Mucosa of descending colon (tissue), 3 donors: ENCODE data around the gene EFNB2. TPM values are rescaled to one million over a fixed set of nuclear protein-coding genes. Genes with fewer than 3 reads are reported as not detected.
A peak's percentile ranks its signal among the peaks of the same experiment; 100 is the strongest.

ENCODE experiments used
- ATAC-seq: fragments of 200-7000 bp; cut with Tn5 transposase; one replicate; pipeline ENCODE4 v1.9.1; 2020; ENCODE audit warnings: mild to moderate bottlenecking, moderate library complexity
- DNase-seq, 3 donors: peaks; one replicate each; pipeline ENCODE4 v3.0.0-alpha.2; 2020
- H3K36me3 ChIP-seq: fragments of 200-600 bp; one replicate; pipeline ENCODE4 v1.8.0; 2021; ENCODE audit warnings: low read depth, mild to moderate bottlenecking
- H3K4me1 ChIP-seq: fragments of 200-600 bp; one replicate; pipeline ENCODE4 v1.8.0; 2021; ENCODE audit warnings: low read depth, mild to moderate bottlenecking
- H3K4me3 ChIP-seq: fragments of 200-600 bp; one replicate; pipeline ENCODE4 v1.8.0; 2021; ENCODE audit warnings: mild to moderate bottlenecking
- H3K9me3 ChIP-seq: fragments of 200-600 bp; one replicate; pipeline ENCODE4 v1.8.0; 2021; ENCODE audit warnings: mild to moderate bottlenecking
- intact Hi-C, 2 donors: fragments of 100-400 bp; cut with DNase I in 1 of 2; cut with micrococcal nuclease in 1 of 2; formaldehyde crosslinking; loops; one replicate each; pipeline versions ENCODE4 v1.11.0 to v1.11.1; 2022; cut with DNase I, micrococcal nuclease
- total RNA-seq, 3 donors: library from RNA; stranded (reverse); fragmentation: NEBNext Ultra II Directional in 2 of 3; extraction: Animal tissue kit (Norgen Biotek cat#: 25700) in 2 of 3; gene quantifications; one replicate each; pipeline versions ENCODE4 v1.2.1 to v1.2.4, GENCODE V29; 2021 to 2023
- TF ChIP-seq, protein P1 (sequence below): fragments of 200-600 bp; IDR thresholded peaks from one replicate; pipeline ENCODE4 v1.8.0; 2022; ENCODE audit warnings: antibody characterized with exemption, mild to moderate bottlenecking
- donor health status: DM: no; HTN: no; CAD: no; lungs with moderate emphysema.
- donor health status: DM: no; HTN: no; CAD: no.
- donor health status: DM: no; HTN: yes; CAD: no.

Gene EFNB2
- total RNA-seq, 3 donors from 2014 or later = 48.8 to 92.6 (median 82.3) TPM

DNA sequence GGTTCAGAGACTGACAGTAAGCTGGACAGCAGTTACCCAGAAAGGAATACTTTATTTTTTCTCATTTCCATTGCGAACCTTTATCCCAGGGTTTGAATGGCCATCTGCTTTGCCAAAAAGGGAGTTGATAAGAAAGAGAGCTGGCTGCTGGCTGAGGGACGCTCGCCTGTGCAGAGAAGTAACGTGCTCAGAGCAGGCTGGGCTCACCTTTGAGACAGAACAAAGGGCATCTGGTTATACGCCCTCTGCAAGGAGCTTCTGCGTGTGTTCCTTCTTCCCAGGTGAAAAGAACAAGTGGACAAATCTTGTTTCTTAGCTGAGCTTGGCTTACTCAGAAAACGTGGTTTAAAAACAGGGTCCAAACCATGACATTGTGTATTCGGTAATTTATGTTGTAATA lies 47.4 kb downstream of the EFNB2 start:
- DNase-seq (peak in 2 of 3 donors; percentile 50 to 57), ATAC-seq (peak; percentile 84)
- H3K9me3 ChIP-seq = no peaks in the 10 kb centered on the region
- TF ChIP-seq, protein P1, sequence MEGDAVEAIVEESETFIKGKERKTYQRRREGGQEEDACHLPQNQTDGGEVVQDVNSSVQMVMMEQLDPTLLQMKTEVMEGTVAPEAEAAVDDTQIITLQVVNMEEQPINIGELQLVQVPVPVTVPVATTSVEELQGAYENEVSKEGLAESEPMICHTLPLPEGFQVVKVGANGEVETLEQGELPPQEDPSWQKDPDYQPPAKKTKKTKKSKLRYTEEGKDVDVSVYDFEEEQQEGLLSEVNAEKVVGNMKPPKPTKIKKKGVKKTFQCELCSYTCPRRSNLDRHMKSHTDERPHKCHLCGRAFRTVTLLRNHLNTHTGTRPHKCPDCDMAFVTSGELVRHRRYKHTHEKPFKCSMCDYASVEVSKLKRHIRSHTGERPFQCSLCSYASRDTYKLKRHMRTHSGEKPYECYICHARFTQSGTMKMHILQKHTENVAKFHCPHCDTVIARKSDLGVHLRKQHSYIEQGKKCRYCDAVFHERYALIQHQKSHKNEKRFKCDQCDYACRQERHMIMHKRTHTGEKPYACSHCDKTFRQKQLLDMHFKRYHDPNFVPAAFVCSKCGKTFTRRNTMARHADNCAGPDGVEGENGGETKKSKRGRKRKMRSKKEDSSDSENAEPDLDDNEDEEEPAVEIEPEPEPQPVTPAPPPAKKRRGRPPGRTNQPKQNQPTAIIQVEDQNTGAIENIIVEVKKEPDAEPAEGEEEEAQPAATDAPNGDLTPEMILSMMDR = no peak
- intact Hi-C loops = no loop called here
- peaks cover 9% of the 10 kb centered on the region for H3K4me1 ChIP-seq
- H3K4me3 ChIP-seq = no peak overlapping the region
- H3K36me3 ChIP-seq = no peaks in the 10 kb centered on the region

DNA sequence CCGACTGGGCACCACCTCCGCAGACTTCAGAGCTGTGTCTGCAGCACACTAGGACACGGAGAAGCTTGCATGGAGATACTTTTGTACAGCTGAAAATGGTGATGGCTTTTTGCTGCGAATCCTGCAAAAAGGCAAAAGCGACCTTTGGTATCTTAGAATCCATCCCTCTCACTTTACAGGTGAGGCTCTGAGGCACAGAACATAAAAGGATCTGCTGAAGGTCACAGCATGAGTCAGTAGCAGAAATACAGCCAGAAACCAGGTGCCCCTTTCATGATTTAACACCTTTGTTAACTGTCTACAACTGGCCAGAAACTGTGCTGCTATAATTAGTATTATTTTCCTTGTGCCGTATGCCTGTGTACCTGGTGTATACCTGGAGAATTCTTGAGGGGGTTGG lies 48.3 kb downstream of the EFNB2 start:
- TF ChIP-seq, protein P1 = no peak
- peaks cover 9% of the 10 kb centered on the region for H3K4me1 ChIP-seq

DNA sequence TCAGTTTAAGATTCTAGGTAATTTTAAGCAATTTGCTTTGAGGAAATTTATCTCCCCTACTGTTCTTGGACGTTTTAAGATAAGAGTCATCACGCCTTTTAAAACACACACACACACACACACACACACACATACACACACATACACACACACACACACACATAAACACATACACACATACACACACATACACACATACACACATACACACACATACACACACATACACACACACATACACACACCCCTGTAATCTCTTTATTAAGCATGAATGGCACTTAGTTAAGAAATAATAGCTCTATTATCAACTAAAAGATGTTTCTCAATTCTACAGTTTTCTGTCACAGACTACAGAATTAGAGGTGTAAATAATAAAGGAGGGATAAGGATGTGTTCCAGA lies 49.2 kb downstream of the EFNB2 start:
- Histone ChIP-seq H3K9me3 (no peaks in the 10 kb centered on the region), H3K36me3 (no peaks in the 10 kb centered on the region), H3K4me1 (peaks cover 9% of the 10 kb centered on the region), H3K4me3 (no peak overlapping the region)
- intact Hi-C loops = no loop called here
- TF ChIP-seq, protein P1 = no peak
- DNase-seq (no peak), ATAC-seq (no peak)

More for the DNA sequence above, 48.3 kb downstream of the EFNB2 start:
- no peak for DNase-seq
- intact Hi-C loops = no loop called here
- Histone ChIP-seq H3K36me3 (no peaks in the 10 kb centered on the region), H3K4me3 (no peak overlapping the region), H3K9me3 (no peaks in the 10 kb centered on the region)
- peak; percentile 29 for ATAC-seq

DNA sequence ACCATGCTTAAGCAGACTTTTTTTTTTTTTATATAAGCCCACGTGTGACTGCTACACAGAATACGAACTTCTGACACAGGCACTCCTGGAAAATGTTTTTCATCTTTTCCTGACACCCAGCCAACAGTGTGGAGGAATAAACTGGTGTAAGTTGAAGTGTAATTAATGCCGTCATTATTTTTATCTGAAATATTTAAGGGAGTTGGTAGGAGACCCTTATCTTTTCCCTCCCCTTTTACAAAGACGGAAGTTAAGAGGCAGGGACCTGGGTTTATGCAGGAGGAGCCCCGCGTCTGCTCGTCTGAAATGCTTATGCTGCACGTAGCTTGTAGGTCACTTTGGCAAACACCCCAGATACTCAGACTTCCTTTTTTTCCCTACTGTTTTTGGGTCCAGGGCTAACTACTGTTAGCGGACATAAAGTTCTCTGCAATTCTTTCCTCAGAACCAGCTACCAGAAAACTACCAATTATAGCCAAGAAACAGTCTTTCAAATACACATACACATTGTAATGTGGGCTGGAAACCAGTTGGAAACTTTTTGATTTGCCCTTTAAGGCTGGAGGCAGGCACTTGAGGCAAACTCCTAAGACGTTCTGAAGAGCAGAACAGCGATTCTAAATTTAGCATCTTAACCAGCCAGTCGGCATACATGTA lies 50.8 kb downstream of the EFNB2 start:
- DNase-seq (no peak), ATAC-seq (no peak)
- Histone ChIP-seq H3K9me3 (no peaks in the 10 kb centered on the region), H3K36me3 (no peaks in the 10 kb centered on the region), H3K4me1 (peaks cover 9% of the 10 kb centered on the region), H3K4me3 (no peak overlapping the region)
- intact Hi-C loops = no loop called here
- TF ChIP-seq, protein P1 = no peak

DNA sequence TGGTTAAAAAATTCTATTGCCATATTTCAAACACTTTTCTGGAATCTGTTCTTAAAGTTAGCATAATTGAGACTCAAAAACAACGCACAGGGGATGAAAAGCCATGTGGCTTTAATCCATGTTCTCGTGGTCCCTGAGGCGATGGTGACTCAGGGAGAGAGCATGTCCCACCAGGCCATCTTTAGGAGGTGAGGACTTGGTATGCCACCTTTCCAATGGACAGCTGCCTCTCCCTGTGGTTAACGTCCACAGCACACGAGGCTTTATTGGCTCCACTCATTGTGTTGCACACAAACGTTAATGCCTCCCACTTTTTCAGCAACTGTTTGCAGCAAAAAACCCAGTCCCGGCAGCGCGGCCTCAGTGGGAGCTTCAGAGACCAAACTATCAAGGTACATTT lies 51.4 kb downstream of the EFNB2 start:
- Histone ChIP-seq H3K9me3 (no peaks in the 10 kb centered on the region), H3K4me3 (no peak overlapping the region), H3K36me3 (no peaks in the 10 kb centered on the region), H3K4me1 (peaks cover 7% of the 10 kb centered on the region)
- TF ChIP-seq, protein P1 = no peak
- no peak for DNase-seq
- intact Hi-C loops = no loop called here
- ATAC-seq = no peak
